HG03442 (cell line): ENCODE data around the gene PAWR.
"Not testable (repeated sequence)": the region's sequence is repeated elsewhere in the genome, so short reads cannot be mapped to it uniquely, and the experiment has no call there.

Source experiments
- ATAC-seq: cut with Tn5 transposase; IDR thresholded peaks from one replicate; pipeline ENCODE4 v1.9.1; 2021; ENCODE audit warnings: mild to moderate bottlenecking, moderate library complexity; ENCODE audit not compliant: unreplicated experiment

The PAWR gene

GRCh38 chr12:79650440-79650839, 40.3 kb downstream of the PAWR start:
- ATAC-seq: no peak

GRCh38 chr12:79648881-79649280, 41.9 kb downstream of the PAWR start:
- no peak for ATAC-seq

GRCh38 chr12:79646843-79647242, 43.9 kb downstream of the PAWR start:
- not testable (repeated sequence) for ATAC-seq

- ATAC-seq: peak; percentile 92
Measured at GRCh38 chr12:79645235-79645630, 45.5 kb downstream of the PAWR start.

- peak; percentile 4 for ATAC-seq
Measured at GRCh38 chr12:79644274-79645234, 46.2 kb downstream of the PAWR start.

GRCh38 chr12:79643821-79644220, 46.9 kb downstream of the PAWR start:
- ATAC-seq: no peak

GRCh38 chr12:79638490-79638889, 52.3 kb downstream of the PAWR start:
- ATAC-seq: no peak

- ATAC-seq: no peak
Measured at GRCh38 chr12:79637093-79637492, 53.7 kb downstream of the PAWR start.

- ATAC-seq: no peak
Measured at GRCh38 chr12:79635676-79636075, 55.1 kb downstream of the PAWR start.

- ATAC-seq: no peak
Measured at GRCh38 chr12:79634957-79635471, 55.8 kb downstream of the PAWR start.

GRCh38 chr12:79629561-79629960, 61.2 kb downstream of the PAWR start:
- no peak for ATAC-seq

- not testable (repeated sequence) for ATAC-seq
Measured at GRCh38 chr12:79626735-79627134, 64.0 kb downstream of the PAWR start.

GRCh38 chr12:79624378-79624777, 66.4 kb downstream of the PAWR start:
- no peak for ATAC-seq

- no peak for ATAC-seq
Measured at GRCh38 chr12:79619872-79620562, 70.7 kb downstream of the PAWR start.

GRCh38 chr12:79618848-79619404, 71.8 kb downstream of the PAWR start:
- no peak for ATAC-seq

GRCh38 chr12:79617696-79618095, 73.1 kb downstream of the PAWR start:
- no peak for ATAC-seq

GRCh38 chr12:79615596-79616560, 74.9 kb downstream of the PAWR start:
- peak; percentile 69 for ATAC-seq

GRCh38 chr12:79614730-79615129, 76.0 kb downstream of the PAWR start:
- no peak for ATAC-seq

GRCh38 chr12:79601908-79602307, 88.9 kb downstream of the PAWR start:
- ATAC-seq: no peak

- ATAC-seq: no peak
Measured at GRCh38 chr12:79597910-79598309, 92.9 kb downstream of the PAWR start.
